ENCODE data around the gene OR6K2. TPM values are rescaled to one million over a fixed set of nuclear protein-coding genes. Genes with fewer than 3 reads are reported as not detected.

OR6K2 gene
- total RNA-seq, result not detected

GRCh38 chr1:158700552-158700951 is at the start of gene OR6K2:
OR6K2 (minus strand) TSS chr1:158700652; CDS start chr1:158700652, 0 bp downstream.
- H3K27ac Mint-ChIP-seq, result no peak within 1 kb of the TSS
- H3K4me3 Mint-ChIP-seq, result no peak within 1 kb of the TSS
- DNase-seq (no peak), ATAC-seq (ENCODE audit: low read depth) (no peak)
- no peaks in the 10 kb centered on the region for H3K36me3 Mint-ChIP-seq
- H3K4me1 Mint-ChIP-seq, result no peaks in the 10 kb centered on the region
- H3K9me3 Mint-ChIP-seq, result no peaks in the 10 kb centered on the region
- H3K27me3 Mint-ChIP-seq, result no peaks in the 10 kb centered on the region
- POLR2A ChIA-PET, result no interaction called here

- Mint-ChIP-seq H3K4me1 (no peaks in the 10 kb centered on the region), H3K36me3 (no peaks in the 10 kb centered on the region), H3K27ac (no peak overlapping the region), H3K9me3 (no peaks in the 10 kb centered on the region), H3K4me3 (no peak overlapping the region), H3K27me3 (peaks cover 7% of the 10 kb centered on the region)
- POLR2A ChIA-PET, result no interaction called here
- DNase-seq (no peak), ATAC-seq (ENCODE audit: low read depth) (no peak)
These were observed 35.4 kb upstream of the OR6K2 start for GRCh38 chr1:158735848-158736247.

- ATAC-seq (ENCODE audit: low read depth), result no peak
- Mint-ChIP-seq H3K36me3 (no peaks in the 10 kb centered on the region), H3K27me3 (peaks cover 4% of the 10 kb centered on the region), H3K4me3 (no peak overlapping the region), H3K27ac (no peak overlapping the region), H3K9me3 (no peaks in the 10 kb centered on the region), H3K4me1 (no peaks in the 10 kb centered on the region)
- POLR2A ChIA-PET, result no interaction called here
- DNase-seq, result no peak
These were observed 32.1 kb upstream of the OR6K2 start for GRCh38 chr1:158732524-158732923.

- H3K9me3 Mint-ChIP-seq, result no peaks in the 10 kb centered on the region
- no peak overlapping the region for H3K4me3 Mint-ChIP-seq
- H3K4me1 Mint-ChIP-seq, result no peaks in the 10 kb centered on the region
- peaks cover 2% of the 10 kb centered on the region for H3K27me3 Mint-ChIP-seq
- no peak overlapping the region for H3K27ac Mint-ChIP-seq
- no peaks in the 10 kb centered on the region for H3K36me3 Mint-ChIP-seq
- no peak for DNase-seq
- ATAC-seq (ENCODE audit: low read depth), result no peak
- POLR2A ChIA-PET, result no interaction called here
These were observed 31.3 kb upstream of the OR6K2 start for GRCh38 chr1:158731707-158732106.

GRCh38 chr1:158730453-158730852 is 30.0 kb upstream of the OR6K2 start:
- Mint-ChIP-seq H3K4me1 (no peaks in the 10 kb centered on the region), H3K9me3 (no peaks in the 10 kb centered on the region), H3K27me3 (peaks cover 4% of the 10 kb centered on the region), H3K4me3 (no peak overlapping the region), H3K36me3 (no peaks in the 10 kb centered on the region), H3K27ac (no peak overlapping the region)
- POLR2A ChIA-PET, result no interaction called here
- no peak for DNase-seq
- ATAC-seq (ENCODE audit: low read depth), result no peak

- Mint-ChIP-seq H3K9me3 (no peaks in the 10 kb centered on the region), H3K4me1 (no peaks in the 10 kb centered on the region), H3K4me3 (no peak overlapping the region), H3K27me3 (peaks cover 8% of the 10 kb centered on the region), H3K27ac (no peak overlapping the region), H3K36me3 (no peaks in the 10 kb centered on the region)
- ATAC-seq (ENCODE audit: low read depth) (no peak), DNase-seq (no peak)
- POLR2A ChIA-PET, result no interaction called here
These were observed 28.2 kb upstream of the OR6K2 start for GRCh38 chr1:158728510-158729225.

- no peak overlapping the region for H3K4me3 Mint-ChIP-seq
- no peaks in the 10 kb centered on the region for H3K36me3 Mint-ChIP-seq
- POLR2A ChIA-PET, result no interaction called here
- peaks cover 22% of the 10 kb centered on the region for H3K27me3 Mint-ChIP-seq
- DNase-seq (no peak), ATAC-seq (ENCODE audit: low read depth) (no peak)
- H3K4me1 Mint-ChIP-seq, result no peaks in the 10 kb centered on the region
- H3K9me3 Mint-ChIP-seq, result no peaks in the 10 kb centered on the region
- H3K27ac Mint-ChIP-seq, result no peak overlapping the region
These were observed 24.0 kb upstream of the OR6K2 start for GRCh38 chr1:158724442-158724841.

GRCh38 chr1:158720620-158721019 is 20.2 kb upstream of the OR6K2 start, which contains the start of gene OR6K3:
OR6K3 (minus strand) TSS chr1:158720720; CDS start chr1:158718115, 2,605 bp downstream.
- Mint-ChIP-seq H3K27me3 (peaks cover 22% of the 10 kb centered on the region), H3K4me1 (no peaks in the 10 kb centered on the region), H3K27ac (no peak within 1 kb of the TSS), H3K36me3 (no peaks in the 10 kb centered on the region), H3K4me3 (no peak within 1 kb of the TSS), H3K9me3 (no peaks in the 10 kb centered on the region)
- ATAC-seq (ENCODE audit: low read depth), result no peak
- POLR2A ChIA-PET, result no interaction called here
- no peak for DNase-seq

GRCh38 chr1:158719664-158720063 is 19.2 kb upstream of the OR6K2 start:
- H3K27ac Mint-ChIP-seq, result no peak overlapping the region
- H3K4me3 Mint-ChIP-seq, result no peak overlapping the region
- DNase-seq, result no peak
- no peaks in the 10 kb centered on the region for H3K9me3 Mint-ChIP-seq
- peaks cover 23% of the 10 kb centered on the region for H3K27me3 Mint-ChIP-seq
- no peaks in the 10 kb centered on the region for H3K4me1 Mint-ChIP-seq
- POLR2A ChIA-PET, result no interaction called here
- H3K36me3 Mint-ChIP-seq, result no peaks in the 10 kb centered on the region
- ATAC-seq (ENCODE audit: low read depth), result no peak

GRCh38 chr1:158717344-158717743 is 16.9 kb upstream of the OR6K2 start:
- no peak overlapping the region for H3K4me3 Mint-ChIP-seq
- H3K27ac Mint-ChIP-seq, result no peak overlapping the region
- POLR2A ChIA-PET, result no interaction called here
- no peak for DNase-seq
- no peak for ATAC-seq (ENCODE audit: low read depth)
- H3K4me1 Mint-ChIP-seq, result no peaks in the 10 kb centered on the region
- no peaks in the 10 kb centered on the region for H3K36me3 Mint-ChIP-seq
- no peaks in the 10 kb centered on the region for H3K9me3 Mint-ChIP-seq
- peaks cover 23% of the 10 kb centered on the region for H3K27me3 Mint-ChIP-seq

- DNase-seq (no peak), ATAC-seq (ENCODE audit: low read depth) (no peak)
- no peaks in the 10 kb centered on the region for H3K36me3 Mint-ChIP-seq
- no peaks in the 10 kb centered on the region for H3K4me1 Mint-ChIP-seq
- no peak overlapping the region for H3K4me3 Mint-ChIP-seq
- H3K27me3 Mint-ChIP-seq, result peaks cover 23% of the 10 kb centered on the region
- POLR2A ChIA-PET, result no interaction called here
- H3K27ac Mint-ChIP-seq, result no peak overlapping the region
- H3K9me3 Mint-ChIP-seq, result no peaks in the 10 kb centered on the region
These were observed 15.9 kb upstream of the OR6K2 start for GRCh38 chr1:158716335-158716734.

GRCh38 chr1:158714754-158715153 is 14.3 kb upstream of the OR6K2 start:
- DNase-seq, result no peak
- no peaks in the 10 kb centered on the region for H3K9me3 Mint-ChIP-seq
- peaks cover 17% of the 10 kb centered on the region for H3K27me3 Mint-ChIP-seq
- no peaks in the 10 kb centered on the region for H3K36me3 Mint-ChIP-seq
- no peak overlapping the region for H3K27ac Mint-ChIP-seq
- H3K4me1 Mint-ChIP-seq, result no peaks in the 10 kb centered on the region
- no peak for ATAC-seq (ENCODE audit: low read depth)
- POLR2A ChIA-PET, result no interaction called here
- no peak overlapping the region for H3K4me3 Mint-ChIP-seq

- POLR2A ChIA-PET, result no interaction called here
- DNase-seq, result no peak
- H3K9me3 Mint-ChIP-seq, result no peaks in the 10 kb centered on the region
- no peaks in the 10 kb centered on the region for H3K36me3 Mint-ChIP-seq
- no peak overlapping the region for H3K4me3 Mint-ChIP-seq
- no peaks in the 10 kb centered on the region for H3K4me1 Mint-ChIP-seq
- H3K27me3 Mint-ChIP-seq, result peaks cover 21% of the 10 kb centered on the region
- no peak for ATAC-seq (ENCODE audit: low read depth)
- no peak overlapping the region for H3K27ac Mint-ChIP-seq
These were observed 10.6 kb upstream of the OR6K2 start for GRCh38 chr1:158711098-158711497.

GRCh38 chr1:158706096-158706495 is 5.6 kb upstream of the OR6K2 start:
- Mint-ChIP-seq H3K4me3 (no peak overlapping the region), H3K9me3 (no peaks in the 10 kb centered on the region), H3K27me3 (peaks cover 4% of the 10 kb centered on the region), H3K36me3 (no peaks in the 10 kb centered on the region), H3K4me1 (no peaks in the 10 kb centered on the region), H3K27ac (no peak overlapping the region)
- DNase-seq, result no peak
- POLR2A ChIA-PET, result no interaction called here
- no peak for ATAC-seq (ENCODE audit: low read depth)

- no peaks in the 10 kb centered on the region for H3K4me1 Mint-ChIP-seq
- H3K27me3 Mint-ChIP-seq, result no peaks in the 10 kb centered on the region
- H3K9me3 Mint-ChIP-seq, result peaks cover 1% of the 10 kb centered on the region
- DNase-seq (no peak), ATAC-seq (ENCODE audit: low read depth) (no peak)
- H3K4me3 Mint-ChIP-seq, result no peak overlapping the region
- POLR2A ChIA-PET, result no interaction called here
- no peaks in the 10 kb centered on the region for H3K36me3 Mint-ChIP-seq
- H3K27ac Mint-ChIP-seq, result no peak overlapping the region
These were observed 5.9 kb downstream of the OR6K2 start for GRCh38 chr1:158694596-158694995.

Measured in activated naive CD8-positive, alpha-beta T cell treated with anti-CD3 and anti-CD28 coated beads, Interleukin-2, amount 10 ng/mL, durations not matched to agents 7 days and 5 days (primary cell).